Endodermal cell (in vitro differentiated cells): Measurements from ENCODE around the gene NGFR. TPM values are rescaled to one million over a fixed set of nuclear protein-coding genes. Genes with fewer than 3 reads are reported as not detected.

Source experiments
- DNase-seq: peaks from one replicate; pipeline ENCODE4 v3.0.0-alpha.2; 2017
- H3K27ac ChIP-seq: 2 replicates; pipeline ENCODE4 v1.5.1; 2013; ENCODE audit warnings: mild to moderate bottlenecking, low read depth, low read length, moderate library complexity
- H3K27me3 ChIP-seq: 2 replicates; pipeline ENCODE4 v1.6.1; 2013; ENCODE audit warnings: mild to moderate bottlenecking, low read length, moderate library complexity; ENCODE audit not compliant: insufficient read depth, control insufficient read depth, poor library complexity, severe bottlenecking
- H3K36me3 ChIP-seq: 2 replicates; pipeline ENCODE4 v1.7.0; 2013; ENCODE audit warnings: mild to moderate bottlenecking, low read length, moderate library complexity; ENCODE audit not compliant: control insufficient read depth, insufficient read depth
- H3K4me1 ChIP-seq: one replicate; pipeline ENCODE4 v1.7.0; 2013; ENCODE audit warnings: low read length; ENCODE audit not compliant: control insufficient read depth, insufficient read depth
- H3K4me3 ChIP-seq: 2 replicates; pipeline ENCODE4 v1.5.1; 2013; ENCODE audit warnings: mild to moderate bottlenecking, low read length, moderate library complexity
- H3K9ac ChIP-seq: 2 replicates; pipeline ENCODE4 v1.6.1; 2013; ENCODE audit warnings: mild to moderate bottlenecking, low read length, moderate library complexity; ENCODE audit not compliant: poor library complexity, severe bottlenecking; ENCODE audit errors: extremely low read depth
- H3K9me3 ChIP-seq: 2 replicates; pipeline ENCODE4 v1.6.1; 2013; ENCODE audit warnings: mild to moderate bottlenecking, low read length, moderate library complexity; ENCODE audit not compliant: control insufficient read depth
- H3K27ac Mint-ChIP-seq: 2 replicates; pipeline ENCODE4 v1.8.0; 2020; ENCODE audit warnings: mixed read lengths
- H3K27me3 Mint-ChIP-seq: 2 replicates; pipeline ENCODE4 v1.8.0; 2021; ENCODE audit warnings: mild to moderate bottlenecking, mixed read lengths; ENCODE audit not compliant: insufficient read depth
- H3K36me3 Mint-ChIP-seq: 2 replicates; pipeline ENCODE4 v1.8.0; 2020; ENCODE audit warnings: low read depth, mixed read lengths
- H3K4me1 Mint-ChIP-seq: 2 replicates; pipeline ENCODE4 v1.8.0; 2020; ENCODE audit warnings: mixed read lengths
- H3K4me3 Mint-ChIP-seq: 2 replicates; pipeline ENCODE4 v1.8.0; 2020; ENCODE audit warnings: mild to moderate bottlenecking, moderate library complexity, mixed read lengths
- H3K9me3 Mint-ChIP-seq: 2 replicates; pipeline ENCODE4 v1.8.0; 2020; ENCODE audit warnings: mild to moderate bottlenecking, mixed read lengths
- CTCF ChIP-seq: fragments of 200-600 bp; sonication (generic); conservative IDR thresholded peaks from 2 replicates; pipeline ENCODE4 v1.5.0; 2021; ENCODE audit warnings: antibody characterized with exemption, mild to moderate bottlenecking
- WGBS, 2 experiments: methylation state at CpG; one replicate each; pipeline versions ENCODE4 v1.1.5 to v1.1.7; 2013; ENCODE audit warnings: missing lambda C conversion rate in 2 of 2, mixed read lengths in 1 of 2; ENCODE audit not compliant: insufficient coverage in 1 of 2, insufficient read length in 1 of 2; 5-methylcytosine and 5-hydroxymethylcytosine counted together
- total RNA-seq, 2 donors: library from RNA; stranded (reverse); fragmentation: NEBNext Ultra II Directional in 1 of 2; extraction: Animal tissue kit (Norgen Biotek cat#: 25700) in 1 of 2; gene quantifications; 2 replicates in 1 of 2; 3 replicates in 1 of 2; pipeline ENCODE4 v1.2.1, GENCODE V29; 2021

NGFR gene
- total RNA-seq, 2 donors from 2014 or later = 1.3 to 1.6 TPM

GRCh38 chr17:49547566-49547965, 52.5 kb downstream of the NGFR start:
- no peak overlapping the region for H3K27ac Mint-ChIP-seq
- peak; percentile 51 for DNase-seq
- H3K4me3 ChIP-seq = no peak overlapping the region
- TF ChIP-seq CTCF = no peak
- H3K4me1 Mint-ChIP-seq = peaks cover 18% of the 10 kb centered on the region
- H3K36me3 ChIP-seq = no peaks in the 10 kb centered on the region
- H3K36me3 Mint-ChIP-seq = no peaks in the 10 kb centered on the region
- H3K9me3 Mint-ChIP-seq = no peaks in the 10 kb centered on the region
- 87 to 92% methylated on average over 9 of the region's 9 CpGs for WGBS, 2 experiments
- no peak overlapping the region for H3K9ac ChIP-seq
- no peak overlapping the region for H3K4me3 Mint-ChIP-seq
- H3K27me3 Mint-ChIP-seq = peaks cover 7% of the 10 kb centered on the region
- H3K27me3 ChIP-seq = no peaks in the 10 kb centered on the region
- H3K27ac ChIP-seq = no peak overlapping the region
- peaks cover 9% of the 10 kb centered on the region for H3K4me1 ChIP-seq
- H3K9me3 ChIP-seq = no peaks in the 10 kb centered on the region

- no peak overlapping the region for H3K9ac ChIP-seq
- no peaks in the 10 kb centered on the region for H3K9me3 ChIP-seq
- peak; percentile 56 for DNase-seq
- no peaks in the 10 kb centered on the region for H3K9me3 Mint-ChIP-seq
- H3K27me3 Mint-ChIP-seq = peaks cover 7% of the 10 kb centered on the region
- H3K4me3 ChIP-seq = no peak overlapping the region
- H3K4me1 Mint-ChIP-seq = peaks cover 18% of the 10 kb centered on the region
- H3K4me3 Mint-ChIP-seq = no peak overlapping the region
- H3K27me3 ChIP-seq = no peaks in the 10 kb centered on the region
- 63 to 89% methylated on average over 2 to 12 of the region's 12 CpGs for WGBS, 2 experiments
- H3K27ac ChIP-seq = no peak overlapping the region
- TF ChIP-seq CTCF = no peak
- no peaks in the 10 kb centered on the region for H3K36me3 ChIP-seq
- H3K4me1 ChIP-seq = peaks cover 9% of the 10 kb centered on the region
- H3K36me3 Mint-ChIP-seq = no peaks in the 10 kb centered on the region
- peak overlapping the region; percentile 14 for H3K27ac Mint-ChIP-seq
These were observed 53.0 kb downstream of the NGFR start for GRCh38 chr17:49548051-49548505.

GRCh38 chr17:49548506-49549310, 53.6 kb downstream of the NGFR start:
- 88 to 89% methylated on average over 7 to 8 of the region's 8 CpGs for WGBS, 2 experiments
- H3K9me3 Mint-ChIP-seq = no peaks in the 10 kb centered on the region
- H3K27me3 ChIP-seq = no peaks in the 10 kb centered on the region
- no peaks in the 10 kb centered on the region for H3K36me3 Mint-ChIP-seq
- peak; percentile 90 for TF ChIP-seq CTCF
- H3K4me1 ChIP-seq = peaks cover 9% of the 10 kb centered on the region
- H3K4me1 Mint-ChIP-seq = peaks cover 18% of the 10 kb centered on the region
- H3K27ac ChIP-seq = no peak overlapping the region
- H3K36me3 ChIP-seq = no peaks in the 10 kb centered on the region
- peaks cover 7% of the 10 kb centered on the region for H3K27me3 Mint-ChIP-seq
- no peak overlapping the region for H3K4me3 Mint-ChIP-seq
- no peak overlapping the region for H3K9ac ChIP-seq
- DNase-seq = peak; percentile 96
- no peak overlapping the region for H3K4me3 ChIP-seq
- H3K9me3 ChIP-seq = no peaks in the 10 kb centered on the region
- peak overlapping the region; percentile 14 for H3K27ac Mint-ChIP-seq
